ENCODE data around the gene LRP1.

LRP1 gene

GRCh38 chr12:57127726-57128518 is at the start of gene LRP1:
LRP1 (plus strand) TSS chr12:57128483; CDS start chr12:57128965, 482 bp downstream.
- Histone ChIP-seq H3K4me1 (ENCODE audit: control insufficient read depth in 1 of 2, insufficient read depth in 1 of 2, low read depth in 1 of 2, low read length in 1 of 2) (peaks cover 2 to 13% of the 10 kb centered on the region in 2 experiments), H3K9me3 (no peaks in the 10 kb centered on the region), H3K36me3 (no peaks in the 10 kb centered on the region), H3K27ac (no peak within 1 kb of the TSS), H3K27me3 (peaks cover 100% of the 10 kb centered on the region), H3K4me3 (ENCODE audit: low read depth in 1 of 2, low read length in 1 of 2) (peak within 1 kb of the TSS; percentile 47 to 55)
- TF ChIP-seq, protein P1, sequence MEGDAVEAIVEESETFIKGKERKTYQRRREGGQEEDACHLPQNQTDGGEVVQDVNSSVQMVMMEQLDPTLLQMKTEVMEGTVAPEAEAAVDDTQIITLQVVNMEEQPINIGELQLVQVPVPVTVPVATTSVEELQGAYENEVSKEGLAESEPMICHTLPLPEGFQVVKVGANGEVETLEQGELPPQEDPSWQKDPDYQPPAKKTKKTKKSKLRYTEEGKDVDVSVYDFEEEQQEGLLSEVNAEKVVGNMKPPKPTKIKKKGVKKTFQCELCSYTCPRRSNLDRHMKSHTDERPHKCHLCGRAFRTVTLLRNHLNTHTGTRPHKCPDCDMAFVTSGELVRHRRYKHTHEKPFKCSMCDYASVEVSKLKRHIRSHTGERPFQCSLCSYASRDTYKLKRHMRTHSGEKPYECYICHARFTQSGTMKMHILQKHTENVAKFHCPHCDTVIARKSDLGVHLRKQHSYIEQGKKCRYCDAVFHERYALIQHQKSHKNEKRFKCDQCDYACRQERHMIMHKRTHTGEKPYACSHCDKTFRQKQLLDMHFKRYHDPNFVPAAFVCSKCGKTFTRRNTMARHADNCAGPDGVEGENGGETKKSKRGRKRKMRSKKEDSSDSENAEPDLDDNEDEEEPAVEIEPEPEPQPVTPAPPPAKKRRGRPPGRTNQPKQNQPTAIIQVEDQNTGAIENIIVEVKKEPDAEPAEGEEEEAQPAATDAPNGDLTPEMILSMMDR (IDR thresholded peaks at IDR 0.05): no peak

- H3K9me3 ChIP-seq: no peaks in the 10 kb centered on the region
- H3K27ac ChIP-seq: peak within 1 kb of the TSS; percentile 94
- TF ChIP-seq, protein P1 (IDR thresholded peaks at IDR 0.05): peak; percentile 28
- H3K4me1 ChIP-seq (ENCODE audit: control insufficient read depth in 1 of 2, insufficient read depth in 1 of 2, low read depth in 1 of 2, low read length in 1 of 2): peaks cover 16 to 19% of the 10 kb centered on the region in 2 experiments
- peak within 1 kb of the TSS; percentile 84 to 86 for H3K4me3 ChIP-seq (ENCODE audit: low read depth in 1 of 2, low read length in 1 of 2)
- no peaks in the 10 kb centered on the region for H3K27me3 ChIP-seq
- H3K36me3 ChIP-seq: no peaks in the 10 kb centered on the region
These were observed 49.5 kb upstream of the LRP1 start, which contains the start of gene NEMP1 for GRCh38 chr12:57078519-57079404. NEMP1 (minus strand) TSS chr12:57078791; CDS start chr12:57078745, 46 bp downstream.

GRCh38 chr12:57079821-57080220 is 48.5 kb upstream of the LRP1 start:
- peak overlapping the region in 1 of 2 experiments; percentile 84 for H3K4me3 ChIP-seq (ENCODE audit: low read depth in 1 of 2, low read length in 1 of 2)
- peak overlapping the region; percentile 94 for H3K27ac ChIP-seq

GRCh38 chr12:57080855-57081254 is 47.4 kb upstream of the LRP1 start:
- no peaks in the 10 kb centered on the region for H3K36me3 ChIP-seq
- TF ChIP-seq, protein P1 (IDR thresholded peaks at IDR 0.05): no peak
- H3K9me3 ChIP-seq: no peaks in the 10 kb centered on the region
- H3K27me3 ChIP-seq: peaks cover 3% of the 10 kb centered on the region
- H3K4me3 ChIP-seq (ENCODE audit: low read depth in 1 of 2, low read length in 1 of 2): no peak overlapping the region
- no peak overlapping the region for H3K27ac ChIP-seq
- H3K4me1 ChIP-seq (ENCODE audit: control insufficient read depth in 1 of 2, insufficient read depth in 1 of 2, low read depth in 1 of 2, low read length in 1 of 2): peaks cover 16 to 19% of the 10 kb centered on the region in 2 experiments

More at GRCh38 chr12:57079821-57080220, 48.5 kb upstream of the LRP1 start:
- TF ChIP-seq, protein P1 (IDR thresholded peaks at IDR 0.05): no peak
- H3K4me1 ChIP-seq (ENCODE audit: control insufficient read depth in 1 of 2, insufficient read depth in 1 of 2, low read depth in 1 of 2, low read length in 1 of 2): peaks cover 16 to 19% of the 10 kb centered on the region in 2 experiments
- no peaks in the 10 kb centered on the region for H3K9me3 ChIP-seq
- H3K27me3 ChIP-seq: no peaks in the 10 kb centered on the region
- no peaks in the 10 kb centered on the region for H3K36me3 ChIP-seq

- Histone ChIP-seq H3K27ac (no peak overlapping the region), H3K4me1 (ENCODE audit: control insufficient read depth in 1 of 2, insufficient read depth in 1 of 2, low read depth in 1 of 2, low read length in 1 of 2) (peaks cover 31 to 37% of the 10 kb centered on the region in 2 experiments), H3K36me3 (no peaks in the 10 kb centered on the region), H3K9me3 (no peaks in the 10 kb centered on the region), H3K4me3 (ENCODE audit: low read depth in 1 of 2, low read length in 1 of 2) (no peak overlapping the region), H3K27me3 (peaks cover 54% of the 10 kb centered on the region)
- TF ChIP-seq, protein P1 (IDR thresholded peaks at IDR 0.05): no peak
These were observed 42.2 kb upstream of the LRP1 start for GRCh38 chr12:57085999-57086492.
